GM23248 (cell line): ENCODE data around the gene GRID2. TPM values are rescaled to one million over a fixed set of nuclear protein-coding genes. Genes with fewer than 3 reads are reported as not detected.

ENCODE experiments used
- DNase-seq: peaks from one replicate; pipeline ENCODE4 v3.0.0-alpha.2; 2015
- H2AFZ ChIP-seq: fragments of 200-600 bp; sonication (generic); 2 replicates; pipeline ENCODE4 v1.6.1; 2016; ENCODE audit warnings: antibody characterized with exemption
- H3F3A ChIP-seq: fragments of 200-600 bp; sonication (generic); 2 replicates; pipeline ENCODE4 v1.6.1; 2016; ENCODE audit warnings: mild to moderate bottlenecking, antibody characterized with exemption, mixed run types; ENCODE audit not compliant: insufficient read depth
- H3K27ac ChIP-seq: fragments of 200-600 bp; sonication (generic); 2 replicates; pipeline ENCODE4 v1.5.1; 2016; ENCODE audit warnings: mild to moderate bottlenecking
- H3K27me3 ChIP-seq: fragments of 200-600 bp; sonication (generic); replicated peaks from 2 replicates; pipeline ENCODE4 v1.6.1; 2016; ENCODE audit warnings: mild to moderate bottlenecking; ENCODE audit not compliant: insufficient read depth
- H3K36me3 ChIP-seq: fragments of 200-600 bp; sonication (generic); 2 replicates; pipeline ENCODE4 v1.6.1; 2016; ENCODE audit warnings: low read depth, mild to moderate bottlenecking
- H3K4me1 ChIP-seq: fragments of 200-600 bp; sonication (generic); 2 replicates; pipeline ENCODE4 v1.6.1; 2016; ENCODE audit warnings: mild to moderate bottlenecking; ENCODE audit not compliant: insufficient read depth
- H3K4me2 ChIP-seq: fragments of 200-600 bp; sonication (generic); one replicate; pipeline ENCODE4 v1.6.1; 2016; ENCODE audit warnings: mild to moderate bottlenecking; ENCODE audit not compliant: unreplicated experiment
- H3K4me3 ChIP-seq: fragments of 200-600 bp; sonication (generic); 2 replicates; pipeline ENCODE4 v1.5.1; 2016; ENCODE audit warnings: mild to moderate bottlenecking
- H3K79me2 ChIP-seq: fragments of 200-600 bp; sonication (generic); 2 replicates; pipeline ENCODE4 v1.6.1; 2016; ENCODE audit warnings: mild to moderate bottlenecking; ENCODE audit not compliant: insufficient read depth
- H3K9ac ChIP-seq: fragments of 200-600 bp; sonication (generic); 2 replicates; pipeline ENCODE4 v1.6.1; 2016; ENCODE audit warnings: mild to moderate bottlenecking
- H3K9me2 ChIP-seq: fragments of 200-600 bp; sonication (generic); 2 replicates; pipeline ENCODE4 v1.6.1; 2016; ENCODE audit warnings: mixed run types, mild to moderate bottlenecking, moderate library complexity; ENCODE audit not compliant: insufficient read depth
- H3K9me3 ChIP-seq: fragments of 200-600 bp; sonication (generic); one replicate; pipeline ENCODE4 v1.6.1; 2017; ENCODE audit warnings: low read depth
- H4K20me1 ChIP-seq: fragments of 200-600 bp; sonication (generic); 2 replicates; pipeline ENCODE4 v1.6.0; 2016; ENCODE audit not compliant: insufficient read depth
- EZH2 ChIP-seq: fragments of 200-600 bp; sonication (generic); IDR thresholded peaks from 2 replicates; pipeline ENCODE4 v1.6.1; 2018; ENCODE audit warnings: antibody characterized with exemption, mild to moderate bottlenecking; ENCODE audit not compliant: insufficient read depth, poor library complexity, severe bottlenecking
- EZH2phosphoT487 ChIP-seq: fragments of 200-600 bp; sonication (generic); IDR thresholded peaks from 2 replicates; pipeline ENCODE4 v1.6.1; 2018; ENCODE audit warnings: antibody characterized with exemption, moderate library complexity, mild to moderate bottlenecking, low read depth; ENCODE audit not compliant: insufficient read depth
- WGBS, 2 experiments: methylation state at CpG; one replicate each; pipeline ENCODE4 v1.1.6; 2015 to 2017; ENCODE audit warnings: low lambda C conversion rate in 2 of 2, low coverage in 1 of 2; ENCODE audit errors: missing lambda C conversion rate in 2 of 2; 5-methylcytosine and 5-hydroxymethylcytosine counted together
- in situ Hi-C: fragments of 300-500 bp; cut with MboI; formaldehyde crosslinking; loops from 2 replicates; pipeline ENCODE4 v1.15.0; 2020
- polyA plus RNA-seq: library from polyadenylated mRNA; unstranded; fragments of >200 nt; fragmentation: Nextera tagmentation; extraction: Ambion mirVana; gene quantifications from 2 replicates; pipeline ENCODE4 v1.2.1, GENCODE V29; 2016
- total RNA-seq: library from RNA; depleted of rRNA; stranded (reverse); fragments of >200 nt; shearing (Covaris generic); gene quantifications from 2 replicates; pipeline ENCODE4 v1.2.3, GENCODE V29; 2014

GRID2 gene
- total and polyA plus RNA-seq, 2 experiments from 2014 or later, result not detected

GRCh38 chr4:92776080-92776479 lies 472.3 kb downstream of the GRID2 start:
- Histone ChIP-seq H2AFZ (no peak overlapping the region), H3F3A (no peaks in the 10 kb centered on the region), H3K4me1 (no peaks in the 10 kb centered on the region), H3K79me2 (no peaks in the 10 kb centered on the region), H3K9me2 (no peaks in the 10 kb centered on the region), H3K27me3 (no peaks in the 10 kb centered on the region), H3K4me2 (no peak overlapping the region), H3K9ac (no peak overlapping the region), H3K4me3 (no peak overlapping the region), H3K27ac (no peak overlapping the region), H3K36me3 (no peaks in the 10 kb centered on the region), H4K20me1 (no peaks in the 10 kb centered on the region), H3K9me3 (no peaks in the 10 kb centered on the region)
- no peak for DNase-seq
- in situ Hi-C loops, result no loop called here
- TF ChIP-seq EZH2 (no peak), EZH2phosphoT487 (no peak)
- WGBS, 2 experiments, result 51 to 63% methylated on average over 3 of the region's 3 CpGs

- Histone ChIP-seq H3K36me3 (no peaks in the 10 kb centered on the region), H3K79me2 (no peaks in the 10 kb centered on the region), H3K27me3 (no peaks in the 10 kb centered on the region), H3K4me3 (no peak overlapping the region), H3K9me2 (no peaks in the 10 kb centered on the region), H3K27ac (no peak overlapping the region), H3F3A (no peaks in the 10 kb centered on the region), H3K9me3 (no peaks in the 10 kb centered on the region), H2AFZ (no peak overlapping the region), H4K20me1 (no peaks in the 10 kb centered on the region), H3K9ac (no peak overlapping the region), H3K4me2 (no peak overlapping the region), H3K4me1 (no peaks in the 10 kb centered on the region)
- in situ Hi-C loops, result no loop called here
- DNase-seq, result no peak
- 64 to 66% methylated on average over 3 of the region's 3 CpGs for WGBS, 2 experiments
- TF ChIP-seq EZH2 (no peak), EZH2phosphoT487 (no peak)
These were observed 486.0 kb downstream of the GRID2 start for GRCh38 chr4:92789741-92790140.

- Histone ChIP-seq H3K36me3 (no peaks in the 10 kb centered on the region), H3K9me2 (no peaks in the 10 kb centered on the region), H3K27ac (no peak overlapping the region), H3K27me3 (no peaks in the 10 kb centered on the region), H3K9ac (no peak overlapping the region), H3K4me3 (no peak overlapping the region), H3K4me2 (no peak overlapping the region), H2AFZ (no peak overlapping the region), H4K20me1 (no peaks in the 10 kb centered on the region), H3F3A (no peaks in the 10 kb centered on the region), H3K4me1 (no peaks in the 10 kb centered on the region), H3K9me3 (no peaks in the 10 kb centered on the region), H3K79me2 (no peaks in the 10 kb centered on the region)
- 1 to 4% methylated on average over 4 of the region's 4 CpGs for WGBS, 2 experiments
- no peak for DNase-seq
- in situ Hi-C loops, result no loop called here
- TF ChIP-seq EZH2phosphoT487 (no peak), EZH2 (no peak)
These were observed 488.2 kb downstream of the GRID2 start for GRCh38 chr4:92791871-92792440.

- in situ Hi-C loops, result no loop called here
These were observed 505.6 kb downstream of the GRID2 start for GRCh38 chr4:92809381-92809780.

More at GRCh38 chr4:92809381-92809780, 505.6 kb downstream of the GRID2 start:
- no peak for DNase-seq
- Histone ChIP-seq H3K4me1 (no peaks in the 10 kb centered on the region), H3K27ac (no peak overlapping the region), H3K9me3 (no peaks in the 10 kb centered on the region), H3K27me3 (no peaks in the 10 kb centered on the region), H4K20me1 (no peaks in the 10 kb centered on the region), H3K9ac (no peak overlapping the region), H3F3A (no peaks in the 10 kb centered on the region), H3K79me2 (no peaks in the 10 kb centered on the region), H3K4me3 (no peak overlapping the region), H3K9me2 (no peaks in the 10 kb centered on the region), H3K4me2 (no peak overlapping the region), H3K36me3 (no peaks in the 10 kb centered on the region), H2AFZ (no peak overlapping the region)
- WGBS, 2 experiments, result 26 to 36% methylated on average over 2 of the region's 2 CpGs
- TF ChIP-seq EZH2phosphoT487, result no peak
- no peak for TF ChIP-seq EZH2
